GM19397 (cell line): ENCODE data around the gene HERPUD1.

ENCODE experiments used
- ATAC-seq: cut with Tn5 transposase; IDR thresholded peaks from one replicate; pipeline ENCODE4 v1.9.1; 2021; ENCODE audit warnings: mild to moderate bottlenecking, moderate library complexity; ENCODE audit not compliant: unreplicated experiment

HERPUD1 gene

DNA sequence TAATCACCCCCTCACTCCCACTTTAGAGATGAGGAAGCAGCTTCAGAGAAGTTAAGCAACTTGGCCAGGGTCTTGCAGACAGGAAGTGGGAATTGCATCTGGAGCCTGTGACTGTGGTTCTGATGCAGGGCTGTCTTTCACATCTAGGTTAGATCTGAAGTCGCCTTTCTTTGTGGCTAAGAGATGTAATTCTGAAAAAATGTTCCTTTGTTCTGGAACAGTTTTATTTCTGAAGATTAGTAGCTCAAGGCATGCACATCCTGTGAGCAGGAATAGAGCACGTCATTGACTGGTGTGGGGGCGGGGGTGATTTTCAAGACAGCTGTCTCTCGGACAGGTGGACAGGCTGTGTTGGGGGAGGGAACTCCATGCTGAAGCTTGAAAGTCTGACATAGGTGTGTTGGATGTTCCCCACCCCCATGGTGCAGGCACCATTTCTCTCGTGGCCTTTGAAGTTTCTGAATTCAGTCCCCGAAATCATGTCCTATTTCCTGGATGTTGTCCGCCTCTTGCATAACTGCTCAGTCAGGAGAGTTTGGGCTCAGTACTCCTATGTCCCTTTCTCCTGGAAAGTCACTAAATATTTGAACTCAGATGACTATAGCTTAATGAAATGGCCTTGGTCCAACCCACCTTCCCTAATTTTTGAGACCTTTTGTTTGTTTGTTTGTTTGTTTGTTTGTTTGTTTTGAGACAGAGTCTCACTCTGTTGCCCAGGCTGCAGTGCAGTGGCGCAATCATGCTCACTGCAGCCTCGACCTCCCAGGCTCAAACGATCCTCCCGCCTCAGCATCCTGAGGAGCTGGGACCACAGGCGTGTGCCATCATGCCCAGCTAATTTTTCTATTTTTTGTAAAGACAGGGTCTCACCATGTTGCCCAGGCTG, 21.0 kb upstream of the HERPUD1 start:
- no peak for ATAC-seq

DNA sequence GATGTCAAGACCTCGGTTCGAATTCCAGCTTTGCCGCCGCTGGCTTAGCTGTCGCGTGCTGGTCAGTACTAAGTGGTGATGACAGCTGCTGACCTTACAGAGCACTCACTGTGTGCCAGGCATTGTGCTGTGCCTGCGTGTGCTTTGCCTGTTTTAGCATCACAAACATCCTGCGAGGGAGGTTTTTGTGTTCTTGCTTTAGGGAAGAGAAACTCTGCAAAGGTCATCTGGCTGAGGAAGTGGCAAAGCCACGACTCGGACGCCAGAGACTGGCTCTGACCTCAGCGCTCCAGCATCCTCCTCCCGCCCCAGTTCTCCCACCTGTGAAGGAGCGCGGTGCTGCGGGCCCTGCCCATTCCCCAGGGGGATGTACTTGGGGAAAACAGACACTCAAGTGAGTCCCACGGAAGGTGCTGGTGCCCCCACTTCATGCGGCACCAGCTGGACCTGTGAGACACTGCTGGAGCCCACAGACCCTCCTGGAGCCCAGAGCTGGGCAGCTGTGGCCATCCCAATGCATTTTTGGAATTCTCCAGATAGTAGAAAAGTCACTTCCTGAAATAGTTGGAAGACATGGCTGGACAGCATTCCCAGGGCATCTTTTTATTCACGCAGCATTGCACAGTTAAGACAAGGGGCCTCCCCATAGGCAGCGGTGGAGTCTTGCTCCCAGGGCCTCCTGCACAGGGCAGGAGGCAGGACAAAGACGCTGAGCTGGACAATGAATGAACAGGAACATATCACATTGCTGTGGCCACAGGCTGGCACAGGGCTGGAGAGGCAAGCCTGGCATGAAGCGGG, 20.0 kb upstream of the HERPUD1 start:
- peak; percentile 79 for ATAC-seq

DNA sequence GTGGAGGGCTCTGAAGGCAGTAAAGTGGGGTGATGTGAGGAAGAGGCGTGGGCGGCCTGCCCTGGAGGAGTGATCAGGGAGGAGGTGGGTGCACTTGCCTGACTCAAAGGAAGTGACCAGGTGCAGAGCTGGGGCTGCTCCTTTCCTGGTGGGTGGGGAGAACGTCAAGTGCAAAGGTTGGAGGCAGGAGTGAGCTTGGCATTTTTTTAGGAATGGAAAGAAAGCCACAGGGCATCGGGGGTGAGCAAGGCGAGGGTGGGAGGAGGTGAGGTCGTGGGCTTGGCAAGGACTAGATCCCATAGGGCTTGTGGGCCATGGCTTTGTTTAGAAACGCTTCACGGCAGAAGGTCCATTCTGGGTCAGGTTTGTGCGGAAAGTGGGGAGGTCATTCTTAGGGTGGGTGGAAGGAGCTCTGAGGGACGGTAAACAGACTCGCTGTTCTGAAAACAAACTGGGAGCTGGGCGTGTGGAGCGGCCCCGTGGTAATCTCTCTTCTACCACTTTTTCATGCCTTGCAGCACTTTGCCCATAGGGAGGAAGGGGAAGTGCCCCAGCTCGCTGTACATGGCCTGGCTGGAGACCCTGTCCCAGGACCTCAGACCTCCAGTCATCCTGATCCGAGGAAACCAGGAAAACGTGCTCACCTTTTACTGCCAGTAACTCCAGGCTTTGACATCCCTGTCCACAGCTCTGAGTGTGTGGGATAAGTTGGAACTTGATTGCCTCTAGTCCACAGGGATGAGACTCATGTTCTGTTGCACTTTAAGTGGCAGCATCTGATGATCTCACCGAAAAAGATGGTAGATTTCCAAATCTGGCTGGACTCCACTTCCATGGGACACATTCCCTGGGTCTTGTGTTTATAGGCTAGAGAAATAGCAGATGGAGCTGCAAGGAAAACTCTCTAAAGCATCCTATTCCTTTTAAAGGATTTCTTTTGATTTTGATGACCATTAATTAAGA, 18.9 kb upstream of the HERPUD1 start:
- ATAC-seq: no peak

- no peak for ATAC-seq
Measured at GRCh38 chr16:56914896-56915295, 17.0 kb upstream of the HERPUD1 start.

DNA sequence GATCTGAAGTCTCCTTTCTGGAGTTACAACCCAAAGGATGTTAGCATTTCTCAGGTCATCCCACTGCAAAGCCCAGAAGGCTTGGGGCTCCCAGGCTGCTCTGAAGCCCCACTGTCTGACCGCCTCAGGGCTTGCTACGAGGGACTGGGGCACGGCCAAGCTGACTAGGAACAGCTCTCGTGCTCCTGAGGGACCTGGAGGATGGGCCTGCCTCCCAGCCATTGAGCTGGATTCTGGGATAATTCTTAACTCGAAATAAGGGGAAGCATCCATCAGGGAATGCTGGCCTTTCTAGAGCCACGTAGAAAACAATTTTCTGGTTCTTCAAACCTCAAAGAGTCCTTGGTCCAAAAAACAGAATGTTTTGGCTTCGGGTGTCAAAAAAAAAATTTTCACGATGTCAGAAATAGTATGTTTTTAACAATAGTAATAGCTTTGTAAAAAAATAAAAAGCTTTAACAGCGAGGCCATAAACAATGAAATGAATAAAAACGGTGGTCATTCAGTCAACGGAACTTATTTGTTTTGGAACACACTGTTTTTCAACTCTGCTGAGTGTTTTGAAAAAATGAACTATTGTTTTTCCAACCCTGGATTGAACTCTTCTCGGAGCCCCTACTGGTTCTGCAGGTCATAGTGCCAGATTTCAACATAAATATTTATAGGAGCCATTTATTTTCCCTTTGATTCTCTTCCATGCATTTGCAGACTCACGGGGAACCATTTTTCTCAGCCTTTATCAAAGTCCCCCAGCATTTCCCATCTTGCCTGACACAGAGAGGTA, 16.4 kb upstream of the HERPUD1 start:
- ATAC-seq: no peak

- peak; percentile 54 for ATAC-seq
Measured at GRCh38 chr16:56916571-56917403, 15.2 kb upstream of the HERPUD1 start.

GRCh38 chr16:56918467-56919012, 13.4 kb upstream of the HERPUD1 start:
- ATAC-seq: no peak

GRCh38 chr16:56919099-56919800, 12.7 kb upstream of the HERPUD1 start:
- no peak for ATAC-seq

- no peak for ATAC-seq
Measured at GRCh38 chr16:56921571-56921970, 10.4 kb upstream of the HERPUD1 start.

- no peak for ATAC-seq
Measured at GRCh38 chr16:56923481-56924091, 8.4 kb upstream of the HERPUD1 start.

- ATAC-seq: no peak
Measured at GRCh38 chr16:56927471-56927870, 4.5 kb upstream of the HERPUD1 start.

DNA sequence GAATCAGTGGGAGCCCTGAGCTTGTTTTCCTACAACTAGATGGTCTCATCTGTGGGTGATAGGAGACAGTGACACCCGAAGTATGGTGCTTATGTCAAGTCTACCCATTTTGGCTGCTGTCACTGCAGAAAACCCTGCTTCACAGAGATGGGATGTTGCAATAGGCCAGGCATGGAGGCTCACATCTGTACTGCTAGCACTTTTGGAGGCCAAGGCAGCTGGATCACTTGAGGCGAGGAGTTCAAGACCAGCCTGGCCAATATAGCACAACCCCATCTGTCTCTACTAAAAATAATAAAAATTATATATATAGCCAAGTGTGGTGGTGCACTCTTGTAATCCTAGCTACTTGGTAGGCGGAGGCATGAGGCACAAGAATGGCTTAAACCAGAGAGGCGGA, 2.3 kb upstream of the HERPUD1 start:
- no peak for ATAC-seq

DNA sequence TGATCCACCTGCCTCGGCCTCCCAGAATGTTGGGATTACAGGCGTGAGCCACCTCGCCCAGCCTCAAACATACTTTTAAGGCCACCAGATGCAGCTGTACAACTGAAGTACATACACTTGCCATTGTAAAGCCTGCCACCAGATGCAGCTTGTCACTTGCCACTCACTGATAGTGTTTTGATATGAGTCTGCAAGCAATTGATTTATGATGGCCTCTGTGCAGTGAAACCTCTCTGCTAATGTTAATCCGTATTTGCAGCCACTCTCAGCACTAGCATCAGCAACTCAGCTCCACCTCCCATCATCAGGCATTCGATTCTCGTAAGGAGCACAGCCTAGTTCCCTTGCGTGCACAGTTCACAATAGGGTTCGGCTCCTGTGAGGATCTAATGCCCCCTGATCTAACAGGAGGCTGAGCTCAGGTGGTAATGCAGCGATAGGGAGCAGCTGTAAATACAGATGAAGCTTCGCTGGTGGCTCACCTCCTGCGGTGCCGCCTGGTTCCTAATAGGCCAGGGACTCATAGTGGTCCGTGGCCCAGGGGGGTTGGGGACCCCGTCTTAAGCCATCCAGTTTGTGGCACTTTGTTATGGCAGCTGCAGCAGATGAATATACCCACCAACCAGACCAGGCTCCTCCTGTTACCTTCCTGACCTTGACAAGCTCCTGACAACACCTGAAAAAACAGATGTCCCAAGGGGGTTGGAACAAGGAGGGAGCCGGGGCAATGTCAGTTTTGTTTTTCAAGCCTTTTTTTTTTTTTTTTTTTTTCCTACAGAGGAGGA, 1.3 kb upstream of the HERPUD1 start:
- no peak for ATAC-seq

GRCh38 chr16:56931271-56931891, 561 bp upstream of the HERPUD1 start:
- peak; percentile 40 for ATAC-seq

GRCh38 chr16:56932721-56933619, 1.0 kb downstream of the HERPUD1 start:
- no peak for ATAC-seq
